ENCODE data around the gene PRRX1.

Gene PRRX1

GRCh38 chr1:170692866-170693575 lies 29.1 kb downstream of the PRRX1 start:
- no peak for DNase-seq

GRCh38 chr1:170694172-170694926 lies 30.4 kb downstream of the PRRX1 start:
- DNase-seq: no peak

GRCh38 chr1:170695955-170696590 lies 32.1 kb downstream of the PRRX1 start:
- DNase-seq: no peak

GRCh38 chr1:170696591-170697290 lies 32.8 kb downstream of the PRRX1 start:
- DNase-seq: no peak

- DNase-seq: no peak
Observed at GRCh38 chr1:170697316-170697715, 33.4 kb downstream of the PRRX1 start.

GRCh38 chr1:170698301-170699275 lies 34.7 kb downstream of the PRRX1 start:
- DNase-seq: no peak

GRCh38 chr1:170699696-170700095 lies 35.8 kb downstream of the PRRX1 start:
- no peak for DNase-seq

GRCh38 chr1:170700842-170701615 lies 37.1 kb downstream of the PRRX1 start:
- no peak for DNase-seq

GRCh38 chr1:170701962-170702361 lies 38.0 kb downstream of the PRRX1 start:
- DNase-seq: no peak

GRCh38 chr1:170703591-170703990 lies 39.7 kb downstream of the PRRX1 start:
- DNase-seq: no peak

GRCh38 chr1:170704256-170704655 lies 40.3 kb downstream of the PRRX1 start:
- DNase-seq: no peak

GRCh38 chr1:170705981-170706380 lies 42.0 kb downstream of the PRRX1 start:
- no peak for DNase-seq

- no peak for DNase-seq
Observed at GRCh38 chr1:170707117-170707516, 43.2 kb downstream of the PRRX1 start.

- no peak for DNase-seq
Observed at GRCh38 chr1:170707959-170708655, 44.2 kb downstream of the PRRX1 start.

- DNase-seq: no peak
Observed at GRCh38 chr1:170711682-170712081, 47.8 kb downstream of the PRRX1 start.

GRCh38 chr1:170714163-170714562 lies 50.2 kb downstream of the PRRX1 start:
- no peak for DNase-seq

- DNase-seq: no peak
Observed at GRCh38 chr1:170714938-170715337, 51.0 kb downstream of the PRRX1 start.

- no peak for DNase-seq
Observed at GRCh38 chr1:170716835-170717429, 53.0 kb downstream of the PRRX1 start.

- DNase-seq: no peak
Observed at GRCh38 chr1:170720661-170721060, 56.7 kb downstream of the PRRX1 start.

GRCh38 chr1:170721621-170722020 lies 57.7 kb downstream of the PRRX1 start:
- DNase-seq: no peak

All from stimulated activated CD4-positive, alpha-beta T cell treated with anti-CD3 and anti-CD28 coated beads, Interleukin-2, amount 100 ng/mL, for 24 hours (primary cell).